Smooth muscle cell (in vitro differentiated cells): ENCODE data around the gene PPP1R8. TPM values are rescaled to one million over a fixed set of nuclear protein-coding genes. Genes with fewer than 3 reads are reported as not detected.
A peak's percentile ranks its signal among the peaks of the same experiment; 100 is the strongest.
"Not testable (repeated sequence)": the region's sequence is repeated elsewhere in the genome, so short reads cannot be mapped to it uniquely, and the experiment has no call there.

ENCODE experiments used
- DNase-seq: peaks from one replicate; lab custom pipeline; 2025; ENCODE audit not compliant: unreplicated experiment; lab: John Stamatoyannopoulos, UW
- H2AFZ ChIP-seq: fragments of 200-600 bp; sonication (generic); 2 replicates; pipeline ENCODE4 v1.6.0; 2016; ENCODE audit warnings: antibody characterized with exemption, low read depth, mild to moderate bottlenecking
- H3F3A ChIP-seq: fragments of 200-600 bp; sonication (generic); 2 replicates; pipeline ENCODE4 v1.6.0; 2017; ENCODE audit warnings: antibody characterized with exemption, low read depth
- H3K27ac ChIP-seq: fragments of 200-600 bp; sonication (generic); 2 replicates; pipeline ENCODE4 v1.5.1; 2016; ENCODE audit warnings: low read depth, mild to moderate bottlenecking
- H3K27me3 ChIP-seq: fragments of 200-600 bp; sonication (generic); 2 replicates; pipeline ENCODE4 v1.6.1; 2016; ENCODE audit warnings: low read depth, mild to moderate bottlenecking
- H3K36me3 ChIP-seq: fragments of 200-600 bp; sonication (generic); 2 replicates; pipeline ENCODE4 v1.5.1; 2016; ENCODE audit warnings: low read depth
- H3K4me1 ChIP-seq: fragments of 200-600 bp; sonication (generic); 2 replicates; pipeline ENCODE4 v1.5.1; 2016; ENCODE audit warnings: low read depth
- H3K4me2 ChIP-seq: fragments of 200-600 bp; sonication (generic); 2 replicates; pipeline ENCODE4 v1.6.0; 2016; ENCODE audit warnings: mild to moderate bottlenecking
- H3K4me3 ChIP-seq: fragments of 200-600 bp; sonication (generic); 2 replicates; pipeline ENCODE4 v1.5.1; 2016; ENCODE audit warnings: mild to moderate bottlenecking
- H3K79me2 ChIP-seq: fragments of 200-600 bp; sonication (generic); 2 replicates; pipeline ENCODE4 v1.6.0; 2016; ENCODE audit warnings: low read depth, mild to moderate bottlenecking
- H3K9ac ChIP-seq: fragments of 200-600 bp; sonication (generic); 2 replicates; pipeline ENCODE4 v1.6.0; 2016; ENCODE audit warnings: low read depth
- H3K9me3 ChIP-seq: fragments of 200-600 bp; sonication (generic); replicated peaks from 2 replicates; pipeline ENCODE4 v1.5.1; 2016; ENCODE audit warnings: low read depth
- H4K20me1 ChIP-seq: fragments of 200-600 bp; sonication (generic); 2 replicates; pipeline ENCODE4 v1.6.0; 2016; ENCODE audit warnings: low read depth
- CTCF ChIP-seq: fragments of 200-600 bp; sonication (generic); IDR thresholded peaks from 2 replicates; pipeline ENCODE4 v1.5.1; 2017; ENCODE audit warnings: borderline replicate concordance, mild to moderate bottlenecking, antibody characterized with exemption; ENCODE audit not compliant: insufficient read depth, poor library complexity, severe bottlenecking
- WGBS: methylation state at CpG from one replicate; pipeline ENCODE4 v1.1.7; 2016; ENCODE audit warnings: low lambda C conversion rate; 5-methylcytosine and 5-hydroxymethylcytosine counted together
- polyA plus RNA-seq: library from polyadenylated mRNA; unstranded; fragments of >200 nt; fragmentation: Nextera tagmentation; extraction: Ambion mirVana; gene quantifications from 2 replicates; pipeline ENCODE4 v1.2.1, GENCODE V29; 2016
- total RNA-seq: library from RNA; depleted of rRNA; stranded (reverse); fragments of >200 nt; gene quantifications from 2 replicates; pipeline ENCODE4 v1.2.3, GENCODE V29; 2014

Gene PPP1R8
- total and polyA plus RNA-seq, 2 experiments from 2014 or later: 14.4 to 36.4 TPM

GRCh38 chr1:27856561-27857343 lies 26.2 kb downstream of the PPP1R8 start:
- 93% methylated on average over 12 of the region's 12 CpGs for WGBS
- Histone ChIP-seq H3K27ac (no peak overlapping the region), H3K4me2 (no peak overlapping the region), H3K9ac (no peak overlapping the region), H3K36me3 (no peaks in the 10 kb centered on the region), H3K79me2 (no peaks in the 10 kb centered on the region), H3K9me3 (no peaks in the 10 kb centered on the region), H3K27me3 (no peaks in the 10 kb centered on the region), H2AFZ (no peak overlapping the region), H3F3A (no peaks in the 10 kb centered on the region), H3K4me3 (no peak overlapping the region), H4K20me1 (no peaks in the 10 kb centered on the region), H3K4me1 (no peaks in the 10 kb centered on the region)
- TF ChIP-seq CTCF: no peak
- DNase-seq: no peak

GRCh38 chr1:27857552-27857951 lies 27.0 kb downstream of the PPP1R8 start:
- H3F3A ChIP-seq, H3K4me3 ChIP-seq, H3K4me1 ChIP-seq, H3K27me3 ChIP-seq, H3K4me2 ChIP-seq, H2AFZ ChIP-seq, H3K36me3 ChIP-seq, H3K27ac ChIP-seq, DNase-seq, H3K9me3 ChIP-seq, H3K9ac ChIP-seq, H3K79me2 ChIP-seq, H4K20me1 ChIP-seq: not testable (repeated sequence)
- 91% methylated on average over 11 of the region's 11 CpGs for WGBS

GRCh38 chr1:27858072-27858948 lies 27.7 kb downstream of the PPP1R8 start:
- Histone ChIP-seq H2AFZ (no peak overlapping the region), H4K20me1 (no peaks in the 10 kb centered on the region), H3K36me3 (no peaks in the 10 kb centered on the region), H3F3A (no peaks in the 10 kb centered on the region), H3K27ac (no peak overlapping the region), H3K9ac (no peak overlapping the region), H3K4me2 (peak overlapping the region; percentile 23), H3K27me3 (no peaks in the 10 kb centered on the region), H3K4me1 (peaks cover 3% of the 10 kb centered on the region), H3K79me2 (no peaks in the 10 kb centered on the region), H3K9me3 (no peaks in the 10 kb centered on the region), H3K4me3 (no peak overlapping the region)
- DNase-seq: peak; percentile 58
- 62% methylated on average over 10 of the region's 10 CpGs for WGBS
- TF ChIP-seq CTCF: peak; percentile 97

- Histone ChIP-seq H3K4me1 (peaks cover 3% of the 10 kb centered on the region), H2AFZ (no peak overlapping the region), H4K20me1 (no peaks in the 10 kb centered on the region), H3K27me3 (no peaks in the 10 kb centered on the region), H3K4me2 (no peak overlapping the region), H3K79me2 (no peaks in the 10 kb centered on the region), H3K9ac (no peak overlapping the region), H3F3A (no peaks in the 10 kb centered on the region), H3K27ac (no peak overlapping the region), H3K4me3 (no peak overlapping the region), H3K36me3 (no peaks in the 10 kb centered on the region), H3K9me3 (no peaks in the 10 kb centered on the region)
- no peak for DNase-seq
- TF ChIP-seq CTCF: no peak
- WGBS: 91% methylated on average over 14 of the region's 14 CpGs
Measured at GRCh38 chr1:27858949-27859576, 28.5 kb downstream of the PPP1R8 start.
